ENCODE data around the gene CARD19.

Gene CARD19

GRCh38 chr9:93096131-93096802, at the start of gene CARD19:
Gene CARD19 (plus strand): TSS chr9:93096217. CDS start chr9:93096346, 129 bp downstream.
- no peak for DNase-seq

- no peak for DNase-seq
Measured at GRCh38 chr9:93048566-93049448, 47.2 kb upstream of the CARD19 start.

GRCh38 chr9:93049491-93049890, 46.5 kb upstream of the CARD19 start:
- no peak for DNase-seq

GRCh38 chr9:93050231-93050630, 45.8 kb upstream of the CARD19 start:
- DNase-seq = no peak

GRCh38 chr9:93051680-93052089, 44.3 kb upstream of the CARD19 start:
- DNase-seq = no peak

GRCh38 chr9:93052791-93053540, 43.1 kb upstream of the CARD19 start:
- no peak for DNase-seq

- no peak for DNase-seq
Measured at GRCh38 chr9:93053781-93054331, 42.2 kb upstream of the CARD19 start.

GRCh38 chr9:93054758-93055704, 41.0 kb upstream of the CARD19 start:
- no peak for DNase-seq

- DNase-seq = no peak
Measured at GRCh38 chr9:93057042-93057702, 38.8 kb upstream of the CARD19 start.

- no peak for DNase-seq
Measured at GRCh38 chr9:93057703-93058354, 38.2 kb upstream of the CARD19 start.

- DNase-seq = no peak
Measured at GRCh38 chr9:93058355-93059010, 37.5 kb upstream of the CARD19 start, which contains the start of gene SUSD3. Gene SUSD3 (plus strand): TSS chr9:93058701. CDS start chr9:93058743, 42 bp downstream.

- no peak for DNase-seq
Measured at GRCh38 chr9:93059011-93059714, 36.9 kb upstream of the CARD19 start.

GRCh38 chr9:93059715-93060578, 36.1 kb upstream of the CARD19 start:
- no peak for DNase-seq

- DNase-seq = no peak
Measured at GRCh38 chr9:93060746-93061259, 35.2 kb upstream of the CARD19 start.

GRCh38 chr9:93061260-93061751, 34.7 kb upstream of the CARD19 start:
- no peak for DNase-seq

GRCh38 chr9:93061791-93062763, 33.9 kb upstream of the CARD19 start:
- DNase-seq = no peak

Measured in SIG-M5 (cell line).